ENCODE data around the gene RELT.

RELT gene

DNA sequence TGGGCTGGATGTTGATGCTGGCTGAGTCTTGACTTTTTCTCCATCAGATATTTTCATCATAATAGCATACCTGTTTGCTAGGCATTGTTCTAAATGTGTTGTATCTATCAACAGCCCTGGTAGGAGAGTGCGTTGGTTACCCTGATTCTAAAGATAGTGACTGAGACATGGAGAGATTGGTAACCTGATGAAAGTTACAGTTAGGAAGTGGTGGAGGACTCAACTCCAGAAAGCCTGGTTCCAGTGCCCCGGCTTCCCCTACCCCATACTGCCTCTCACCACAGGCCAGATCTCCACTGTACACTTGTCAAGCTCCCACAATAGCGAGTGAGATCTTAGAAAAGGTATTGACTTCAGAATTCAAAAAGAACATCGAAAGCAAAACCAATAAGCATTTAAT, 22.8 kb upstream of the RELT start:
- H3K27ac ChIP-seq = no peak overlapping the region
- DNase-seq (ENCODE audit: low read depth, low spot score) = no peak
- no peaks in the 10 kb centered on the region for H3K36me3 ChIP-seq (ENCODE audit: insufficient read depth, low read length)
- no peak overlapping the region for H3K9ac ChIP-seq (ENCODE audit: insufficient read length)
- TF ChIP-seq POLR2AphosphoS5 (IDR thresholded peaks at IDR 0.05; ENCODE audit: borderline replicate concordance, low read depth, low read length) = no peak
- TF ChIP-seq FOXP2 (optimal IDR thresholded peaks at IDR 0.05; ENCODE audit: control extremely low read depth, extremely low read length, insufficient read depth) = no peak
- no peak for TF ChIP-seq EZH2 (IDR thresholded peaks at IDR 0.05)
- no peaks in the 10 kb centered on the region for H3K9me3 ChIP-seq (ENCODE audit: low read depth, low read length)
- no peak overlapping the region for H3K4me3 ChIP-seq

- H3K27ac ChIP-seq = no peak overlapping the region
- H3K36me3 ChIP-seq (ENCODE audit: insufficient read depth, low read length) = no peaks in the 10 kb centered on the region
- H3K4me3 ChIP-seq = no peak overlapping the region
- no peaks in the 10 kb centered on the region for H3K9me3 ChIP-seq (ENCODE audit: low read depth, low read length)
- DNase-seq (ENCODE audit: low read depth, low spot score) = no peak
- TF ChIP-seq FOXP2 (optimal IDR thresholded peaks at IDR 0.05; ENCODE audit: control extremely low read depth, extremely low read length, insufficient read depth) = no peak
- TF ChIP-seq POLR2AphosphoS5 (IDR thresholded peaks at IDR 0.05; ENCODE audit: borderline replicate concordance, low read depth, low read length) = no peak
- TF ChIP-seq EZH2 (IDR thresholded peaks at IDR 0.05) = no peak
- no peak overlapping the region for H3K9ac ChIP-seq (ENCODE audit: insufficient read length)
Measured at GRCh38 chr11:73355109-73355508, 21.1 kb upstream of the RELT start.

DNA sequence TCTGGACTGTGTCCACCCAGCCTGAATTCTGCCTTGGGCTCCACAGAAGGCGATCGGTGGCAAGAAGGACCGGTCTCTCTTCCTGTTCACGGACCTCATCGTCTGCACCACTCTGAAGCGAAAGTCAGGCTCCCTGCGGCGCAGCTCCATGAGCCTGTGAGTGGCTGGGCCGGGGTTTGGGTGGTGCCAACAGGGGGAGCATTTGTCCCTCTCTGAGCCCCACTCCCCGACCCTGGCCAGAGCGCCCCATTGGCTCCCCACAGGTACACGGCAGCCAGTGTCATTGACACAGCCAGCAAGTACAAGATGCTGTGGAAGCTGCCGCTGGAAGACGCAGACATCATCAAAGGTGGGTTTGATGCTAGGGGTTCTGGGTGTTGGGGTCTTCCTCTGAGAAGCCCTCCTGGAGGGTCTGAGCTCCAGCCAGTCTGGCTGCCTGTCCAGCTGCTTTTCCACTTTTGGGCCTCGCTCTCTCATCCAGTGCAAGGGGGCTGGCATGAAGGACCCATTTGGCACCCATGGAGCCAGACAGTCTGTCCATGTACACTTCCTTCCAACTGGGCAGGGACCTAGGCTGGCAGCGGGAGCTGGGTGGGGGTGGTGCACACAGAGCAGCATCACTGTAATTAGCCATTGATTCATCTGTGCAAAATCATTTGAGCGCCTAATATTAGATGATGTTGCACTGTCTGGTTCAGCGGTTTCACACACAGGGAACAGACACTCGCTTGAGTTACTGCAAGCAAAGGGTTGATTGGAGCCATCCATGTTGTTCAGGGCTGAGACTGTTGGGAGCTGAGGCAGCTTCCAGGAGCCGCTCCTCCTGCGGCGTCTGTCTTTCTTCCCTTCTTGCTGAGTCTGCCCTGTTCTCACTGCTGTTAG, 19.0 kb upstream of the RELT start:
- H3K9ac ChIP-seq (ENCODE audit: insufficient read length) = no peak overlapping the region
- no peak overlapping the region for H3K4me3 ChIP-seq
- no peak for TF ChIP-seq POLR2AphosphoS5 (IDR thresholded peaks at IDR 0.05; ENCODE audit: borderline replicate concordance, low read depth, low read length)
- no peak for TF ChIP-seq EZH2 (IDR thresholded peaks at IDR 0.05)
- TF ChIP-seq FOXP2 (optimal IDR thresholded peaks at IDR 0.05; ENCODE audit: control extremely low read depth, extremely low read length, insufficient read depth) = no peak
- no peak overlapping the region for H3K27ac ChIP-seq
- no peak for DNase-seq (ENCODE audit: low read depth, low spot score)
- H3K9me3 ChIP-seq (ENCODE audit: low read depth, low read length) = no peaks in the 10 kb centered on the region
- H3K36me3 ChIP-seq (ENCODE audit: insufficient read depth, low read length) = no peaks in the 10 kb centered on the region

GRCh38 chr11:73358071-73358470, 18.1 kb upstream of the RELT start:
- Histone ChIP-seq H3K36me3 (ENCODE audit: insufficient read depth, low read length) (no peaks in the 10 kb centered on the region), H3K9me3 (ENCODE audit: low read depth, low read length) (no peaks in the 10 kb centered on the region), H3K9ac (ENCODE audit: insufficient read length) (no peak overlapping the region), H3K27ac (no peak overlapping the region), H3K4me3 (no peak overlapping the region)
- TF ChIP-seq FOXP2 (optimal IDR thresholded peaks at IDR 0.05; ENCODE audit: control extremely low read depth, extremely low read length, insufficient read depth) (no peak), EZH2 (IDR thresholded peaks at IDR 0.05) (no peak), POLR2AphosphoS5 (IDR thresholded peaks at IDR 0.05; ENCODE audit: borderline replicate concordance, low read depth, low read length) (no peak)
- DNase-seq (ENCODE audit: low read depth, low spot score) = no peak

DNA sequence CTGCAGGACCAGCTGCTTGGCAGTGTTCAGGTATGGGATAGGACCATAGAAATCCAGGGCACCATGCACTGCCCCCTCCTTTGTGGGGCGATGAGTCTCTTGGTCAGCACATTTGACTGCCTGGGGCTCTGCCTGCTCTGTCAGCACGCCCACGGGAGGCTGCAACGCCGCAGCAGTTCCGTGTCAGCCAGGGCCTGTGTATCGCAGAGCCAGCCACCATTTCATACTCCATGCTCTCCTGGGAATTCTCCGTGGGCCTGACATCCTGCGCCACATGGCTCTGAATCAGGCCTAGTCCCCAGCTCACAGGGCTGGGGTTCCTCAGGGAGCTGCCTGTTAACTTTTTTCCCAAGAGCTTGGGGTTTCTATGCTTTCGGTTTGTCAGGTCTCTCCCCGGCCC, 16.9 kb upstream of the RELT start:
- Histone ChIP-seq H3K27ac (no peak overlapping the region), H3K9ac (ENCODE audit: insufficient read length) (no peak overlapping the region)

GRCh38 chr11:73359930-73360742, 16.1 kb upstream of the RELT start:
- TF ChIP-seq EZH2 (IDR thresholded peaks at IDR 0.05) = no peak
- H3K27ac ChIP-seq = no peak overlapping the region
- no peaks in the 10 kb centered on the region for H3K9me3 ChIP-seq (ENCODE audit: low read depth, low read length)
- H3K9ac ChIP-seq (ENCODE audit: insufficient read length) = no peak overlapping the region
- no peak overlapping the region for H3K4me3 ChIP-seq
- DNase-seq (ENCODE audit: low read depth, low spot score) = no peak
- H3K36me3 ChIP-seq (ENCODE audit: insufficient read depth, low read length) = no peaks in the 10 kb centered on the region

More for the DNA sequence above, 16.9 kb upstream of the RELT start:
- TF ChIP-seq FOXP2 (optimal IDR thresholded peaks at IDR 0.05; ENCODE audit: control extremely low read depth, extremely low read length, insufficient read depth) = no peak
- no peak for TF ChIP-seq POLR2AphosphoS5 (IDR thresholded peaks at IDR 0.05; ENCODE audit: borderline replicate concordance, low read depth, low read length)
- TF ChIP-seq EZH2 (IDR thresholded peaks at IDR 0.05) = no peak
- Histone ChIP-seq H3K36me3 (ENCODE audit: insufficient read depth, low read length) (no peaks in the 10 kb centered on the region), H3K4me3 (no peak overlapping the region), H3K9me3 (ENCODE audit: low read depth, low read length) (no peaks in the 10 kb centered on the region)
- DNase-seq (ENCODE audit: low read depth, low spot score) = no peak

- no peak for DNase-seq (ENCODE audit: low read depth, low spot score)
- Histone ChIP-seq H3K9me3 (ENCODE audit: low read depth, low read length) (no peaks in the 10 kb centered on the region), H3K4me3 (no peak overlapping the region), H3K27ac (no peak overlapping the region), H3K36me3 (ENCODE audit: insufficient read depth, low read length) (no peaks in the 10 kb centered on the region), H3K9ac (ENCODE audit: insufficient read length) (no peak overlapping the region)
- TF ChIP-seq POLR2AphosphoS5 (IDR thresholded peaks at IDR 0.05; ENCODE audit: borderline replicate concordance, low read depth, low read length) (no peak), EZH2 (IDR thresholded peaks at IDR 0.05) (no peak), FOXP2 (optimal IDR thresholded peaks at IDR 0.05; ENCODE audit: control extremely low read depth, extremely low read length, insufficient read depth) (no peak)
Measured at GRCh38 chr11:73360743-73361369, 15.3 kb upstream of the RELT start.

Measured in SK-N-MC (cell line).